ENCODE measurements around the gene CORO1C.
A peak's percentile ranks its signal among the peaks of the same experiment; 100 is the strongest.

CORO1C gene

GRCh38 chr12:108724054-108724889 lies 7.0 kb downstream of the CORO1C start:
- no peak for DNase-seq (ENCODE audit: low spot score)

GRCh38 chr12:108722992-108723766 lies 8.1 kb downstream of the CORO1C start:
- peak; percentile 46 for DNase-seq (ENCODE audit: low spot score)

DNA sequence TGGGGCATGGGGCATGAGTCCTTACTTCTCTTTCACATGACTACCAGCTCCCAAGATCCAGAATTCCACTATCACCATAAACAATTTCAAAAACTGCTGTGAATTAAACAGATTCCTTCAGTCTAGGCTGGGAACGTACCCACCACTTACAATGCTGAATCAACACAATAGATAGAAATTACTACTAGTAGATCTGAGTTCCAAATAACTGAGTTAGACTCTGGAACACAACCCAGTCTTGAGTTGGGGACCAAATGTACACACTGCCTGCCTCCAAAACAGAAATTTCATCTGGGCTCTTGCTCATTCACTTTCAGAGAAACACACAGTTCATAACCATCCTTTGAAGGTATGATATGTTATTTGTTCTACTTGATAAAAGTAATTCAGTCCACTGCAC lies 8.9 kb downstream of the CORO1C start:
- no peak for DNase-seq (ENCODE audit: low spot score)

DNA sequence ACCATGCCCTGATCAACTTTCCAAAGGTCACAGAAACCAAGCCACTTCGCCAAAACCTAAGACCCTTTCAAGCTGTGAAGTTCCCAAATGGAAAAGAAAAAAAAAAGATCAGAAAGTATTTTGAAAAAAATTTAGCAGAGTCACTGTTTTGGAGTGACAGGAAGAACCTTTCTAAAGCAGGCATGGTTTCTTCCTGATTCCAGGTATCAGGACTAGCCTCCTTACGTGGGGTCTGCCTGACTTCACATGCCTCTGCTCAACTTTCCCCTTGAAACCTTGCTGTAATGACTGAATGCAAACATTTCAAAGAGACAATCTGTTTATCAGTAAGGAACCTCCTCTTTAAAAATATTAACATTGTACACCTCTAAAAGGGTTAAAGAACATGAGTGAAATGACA lies 9.5 kb downstream of the CORO1C start:
- no peak for DNase-seq (ENCODE audit: low spot score)

DNA sequence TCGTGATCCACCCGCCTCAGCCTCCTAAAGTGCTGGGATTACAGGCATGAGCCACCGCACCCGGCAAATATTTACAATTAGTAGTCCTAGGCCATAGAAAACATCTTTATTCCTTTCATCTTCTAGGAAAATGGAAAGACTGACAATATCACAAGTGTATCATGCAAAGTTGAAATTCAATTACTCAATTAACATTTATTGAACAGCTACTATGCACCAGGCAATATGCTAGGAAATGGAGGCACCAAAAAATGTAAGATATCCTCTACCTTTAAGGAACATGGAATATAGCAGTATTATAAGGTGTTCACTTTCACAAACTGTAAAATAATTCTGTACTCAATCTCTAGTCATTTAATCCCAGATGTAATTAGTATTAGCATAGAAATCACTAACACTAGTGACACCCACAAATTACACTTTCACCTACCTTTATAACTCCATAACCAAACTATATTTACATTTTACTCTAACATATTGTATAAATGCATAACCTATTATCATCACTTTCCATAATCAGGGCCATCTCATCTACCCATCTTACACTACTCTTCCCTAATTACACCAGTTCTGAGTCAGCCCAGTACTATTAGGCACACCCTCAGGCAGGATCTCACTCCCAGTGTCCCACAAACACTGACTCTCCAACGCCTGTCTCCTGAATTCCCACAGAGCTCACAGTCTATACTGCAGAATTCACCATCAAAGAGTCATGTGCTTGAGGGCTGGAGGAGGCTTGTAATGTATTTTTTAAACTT lies 10.4 kb downstream of the CORO1C start:
- DNase-seq (ENCODE audit: low spot score): peak; percentile 59

GRCh38 chr12:108717243-108717642 lies 14.1 kb downstream of the CORO1C start:
- no peak for DNase-seq (ENCODE audit: low spot score)

DNA sequence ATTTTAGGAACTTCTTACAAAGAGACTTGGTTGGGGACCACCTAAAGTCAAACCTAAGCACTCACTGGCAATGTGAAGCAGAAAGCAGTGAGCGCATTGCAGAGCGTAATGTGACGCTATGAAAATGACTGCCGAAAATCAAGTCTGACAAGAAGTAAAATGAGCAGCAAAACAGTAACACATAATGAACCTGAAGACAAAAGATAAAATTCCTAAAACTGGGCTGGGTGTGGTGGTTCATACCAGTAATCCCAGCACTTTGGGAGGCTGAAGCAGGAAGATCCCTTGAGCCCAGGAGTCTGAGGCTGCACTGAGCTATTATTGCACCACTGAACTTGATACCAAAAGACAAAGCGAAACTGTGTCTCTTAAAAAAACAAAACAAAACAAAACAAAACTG lies 16.5 kb downstream of the CORO1C start:
- DNase-seq (ENCODE audit: low spot score): no peak

DNA sequence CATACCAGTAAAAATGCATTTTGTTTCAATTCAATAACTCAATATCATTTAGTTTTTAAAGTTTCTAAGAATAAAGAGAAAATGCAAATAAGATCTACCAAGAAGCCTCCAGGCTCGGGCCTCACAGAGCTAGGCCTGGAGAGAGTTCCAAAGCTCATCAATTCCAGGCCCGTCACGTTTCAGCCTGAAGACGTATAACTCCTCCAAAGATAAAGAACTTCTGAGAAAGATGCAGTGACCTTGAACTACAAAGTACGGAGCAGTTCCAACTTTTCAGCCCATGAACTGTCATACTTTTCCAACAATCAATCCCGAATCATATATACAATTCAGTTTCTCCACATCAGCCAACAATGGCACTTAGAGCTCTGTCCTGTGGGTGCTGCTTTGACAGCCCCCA lies 17.8 kb downstream of the CORO1C start:
- DNase-seq (ENCODE audit: low spot score): no peak

DNA sequence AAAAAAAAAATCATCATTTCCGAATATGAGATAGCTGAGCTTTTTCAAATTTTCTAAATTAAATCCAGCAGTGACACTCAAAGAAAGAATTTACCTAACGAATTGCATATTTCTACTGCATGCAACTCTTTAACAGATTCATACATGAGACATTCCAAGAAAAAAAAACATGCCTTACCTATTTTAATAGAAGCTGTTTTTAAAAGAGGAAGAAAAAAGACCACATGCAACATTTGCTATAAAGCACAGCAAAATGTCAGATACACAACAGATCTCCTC lies 18.5 kb downstream of the CORO1C start:
- no peak for DNase-seq (ENCODE audit: low spot score)

- no peak for DNase-seq (ENCODE audit: low spot score)
These were observed 19.0 kb downstream of the CORO1C start for GRCh38 chr12:108712165-108712924.

DNA sequence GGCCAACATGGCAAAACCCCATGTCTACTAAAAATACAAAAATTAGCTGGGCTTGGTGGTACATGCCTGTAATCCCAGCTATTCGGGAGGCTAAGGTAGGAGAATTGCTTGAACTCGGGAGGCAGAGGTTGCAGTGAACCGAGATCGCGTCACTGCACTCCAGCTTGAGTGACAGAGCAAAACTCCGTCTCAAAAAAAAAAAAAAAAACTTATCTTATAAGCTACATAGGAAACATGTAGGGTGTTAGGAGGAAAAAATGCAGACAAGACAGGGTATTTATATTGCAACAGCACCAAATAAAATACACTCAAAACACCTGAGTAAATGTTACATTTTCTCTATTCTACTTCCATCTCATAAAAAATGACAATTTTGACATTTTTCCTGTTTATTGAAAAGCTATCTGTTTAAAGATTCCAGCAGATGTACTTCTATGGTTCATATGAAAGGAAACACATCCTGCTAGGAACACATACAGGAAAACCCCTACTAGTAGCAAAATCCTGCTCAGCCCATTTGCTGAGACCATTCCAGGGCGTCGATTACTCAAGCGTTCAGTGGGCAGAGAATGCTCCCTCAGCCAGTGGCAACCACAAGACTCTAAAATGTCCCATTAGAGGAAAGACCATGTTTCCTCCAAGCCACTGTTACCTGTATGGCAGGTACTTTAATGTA lies 19.7 kb downstream of the CORO1C start:
- no peak for DNase-seq (ENCODE audit: low spot score)

DNA sequence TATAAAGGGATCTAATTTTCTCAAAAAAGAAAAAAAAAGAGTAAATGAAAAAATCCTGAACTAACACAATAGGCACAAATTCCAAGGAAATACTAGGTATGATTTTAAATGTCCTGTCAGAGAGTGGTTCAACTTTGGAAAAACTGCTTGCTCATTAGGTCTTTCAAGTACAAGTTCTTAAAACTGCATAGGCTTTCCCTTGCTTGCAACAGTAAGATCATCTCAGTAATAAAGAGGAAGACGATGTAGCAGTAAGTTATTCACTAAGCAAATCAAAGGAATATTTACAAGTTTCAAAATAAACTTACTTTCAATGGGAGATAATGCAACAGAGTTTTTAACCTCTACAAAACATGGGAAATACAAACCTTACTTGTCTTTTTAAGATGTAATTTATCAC lies 21.6 kb downstream of the CORO1C start:
- DNase-seq (ENCODE audit: low spot score): no peak

GRCh38 chr12:108704527-108704926 lies 26.8 kb downstream of the CORO1C start:
- no peak for DNase-seq (ENCODE audit: low spot score)

DNA sequence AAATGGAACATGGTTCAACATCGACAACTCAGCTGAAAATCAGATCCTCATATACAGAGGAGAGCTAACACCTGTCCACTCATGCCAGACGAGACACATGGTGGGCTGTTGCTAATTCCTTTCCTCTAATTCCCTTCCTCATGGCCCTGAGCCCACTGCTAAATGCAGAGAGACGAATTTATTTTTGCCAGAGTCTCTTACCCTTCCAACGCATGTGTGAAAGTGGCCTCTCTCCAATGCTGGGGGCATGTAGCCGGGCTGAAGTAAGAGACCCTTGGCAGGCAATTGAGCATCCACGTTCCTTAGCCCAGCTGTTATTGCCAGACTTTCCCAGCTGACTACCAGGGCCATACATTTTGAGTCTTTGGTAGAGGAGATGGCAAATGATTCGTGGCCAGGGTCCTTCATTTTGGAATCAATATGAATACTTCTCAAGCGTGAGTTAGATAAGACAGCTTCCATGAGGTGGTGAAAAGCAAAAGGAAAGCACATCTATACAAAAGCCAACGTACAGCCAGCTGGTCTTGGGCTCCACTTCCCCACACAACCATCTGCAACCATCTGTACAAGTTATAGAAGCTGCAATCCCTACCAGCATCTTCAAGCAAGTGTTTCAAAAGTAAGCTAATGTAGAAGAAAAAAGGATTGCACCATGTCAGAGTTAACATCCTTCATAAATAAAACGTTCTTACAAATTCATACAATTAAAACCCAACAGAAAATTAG lies 28.6 kb downstream of the CORO1C start:
- DNase-seq (ENCODE audit: low spot score): no peak

- no peak for DNase-seq (ENCODE audit: low spot score)
These were observed 29.4 kb downstream of the CORO1C start for GRCh38 chr12:108701779-108702441.

GRCh38 chr12:108700833-108701541 lies 30.3 kb downstream of the CORO1C start:
- no peak for DNase-seq (ENCODE audit: low spot score)

DNA sequence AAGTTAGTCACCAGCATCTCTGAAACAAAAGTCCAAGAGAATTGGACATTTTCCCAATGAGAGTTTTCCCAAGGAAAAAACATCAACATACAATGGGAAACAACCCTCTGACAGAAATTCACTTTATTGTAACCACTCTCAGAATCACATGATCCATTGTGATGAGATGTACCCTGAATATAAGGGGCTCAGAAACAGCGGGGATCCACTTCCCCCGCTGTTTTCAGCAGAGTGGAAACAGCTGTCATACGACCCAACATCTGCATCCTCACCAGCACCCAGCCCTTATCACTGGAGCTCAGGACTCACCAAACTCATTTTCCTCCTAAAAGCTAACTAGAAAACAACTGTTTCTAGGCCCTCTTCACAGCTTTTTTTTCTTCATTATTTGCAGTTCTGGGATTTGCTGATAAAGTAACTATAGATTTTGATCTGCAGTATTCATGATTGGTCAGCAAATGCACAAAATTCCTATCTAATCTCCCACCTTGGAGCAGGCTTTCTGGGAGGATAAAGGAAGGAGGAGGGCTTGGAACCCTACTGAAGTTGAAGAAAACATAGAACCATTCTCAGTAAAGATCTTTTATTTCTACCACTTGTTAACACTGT lies 31.3 kb downstream of the CORO1C start:
- DNase-seq (ENCODE audit: low spot score): no peak

DNA sequence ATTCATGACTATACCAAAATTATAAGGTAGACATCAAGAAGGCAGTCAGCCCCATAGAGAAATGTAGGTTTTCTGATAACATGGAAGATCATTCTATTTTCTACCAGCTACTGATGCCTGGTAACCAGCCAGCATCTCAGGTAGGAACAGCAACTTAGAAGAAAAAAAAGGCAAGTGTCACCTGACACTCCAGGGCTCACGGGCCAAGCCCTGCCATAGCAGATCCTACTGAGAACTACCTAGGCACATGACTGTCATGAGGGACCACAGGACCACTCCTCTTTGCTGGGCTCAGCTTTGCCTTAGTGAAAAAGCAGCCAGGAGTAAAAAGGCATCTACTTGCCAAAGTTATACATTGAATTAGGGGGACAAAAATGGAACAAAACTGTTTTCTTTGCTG lies 33.4 kb downstream of the CORO1C start:
- no peak for DNase-seq (ENCODE audit: low spot score)

- no peak for DNase-seq (ENCODE audit: low spot score)
These were observed 34.4 kb downstream of the CORO1C start for GRCh38 chr12:108696996-108697290.
